ENCODE measurements around the gene SMAD2. TPM values are rescaled to one million over a fixed set of nuclear protein-coding genes. Genes with fewer than 3 reads are reported as not detected.

Gene SMAD2
- total RNA-seq, 2 experiments from 2014 or later: 80.4 to 83.0 TPM

DNA sequence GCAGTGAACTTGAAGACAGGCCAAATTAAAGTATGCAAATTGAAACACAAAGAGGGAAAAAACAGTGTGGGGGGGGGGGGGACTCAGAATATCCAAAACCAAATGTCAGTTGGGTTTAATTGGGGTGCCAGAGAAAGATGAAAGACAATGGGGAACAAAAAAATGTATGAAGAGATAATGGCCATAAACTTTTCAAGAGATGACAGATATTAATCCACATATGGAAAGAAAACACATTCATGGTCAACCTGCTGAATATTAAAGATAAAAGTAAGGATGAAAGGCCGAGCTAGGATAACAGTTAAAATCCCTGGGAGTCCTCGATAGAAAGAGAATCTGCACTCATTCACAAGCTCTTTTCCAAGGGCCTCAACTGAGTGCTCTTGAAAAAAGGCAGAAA, 26.6 kb downstream of the SMAD2 start:
- Mint-ChIP-seq H3K4me1 (ENCODE audit: low read depth) (peaks cover 94% of the 10 kb centered on the region), H3K4me3 (no peak overlapping the region), H3K27ac (peak overlapping the region; percentile 87), H3K9me3 (peaks cover 13% of the 10 kb centered on the region), H3K36me3 (ENCODE audit: low read depth) (peaks cover 70% of the 10 kb centered on the region), H3K27me3 (no peaks in the 10 kb centered on the region)
- no peak overlapping the region for H3K4me3 ChIP-seq (ENCODE audit: low read length)
- TF ChIP-seq, protein P1, sequence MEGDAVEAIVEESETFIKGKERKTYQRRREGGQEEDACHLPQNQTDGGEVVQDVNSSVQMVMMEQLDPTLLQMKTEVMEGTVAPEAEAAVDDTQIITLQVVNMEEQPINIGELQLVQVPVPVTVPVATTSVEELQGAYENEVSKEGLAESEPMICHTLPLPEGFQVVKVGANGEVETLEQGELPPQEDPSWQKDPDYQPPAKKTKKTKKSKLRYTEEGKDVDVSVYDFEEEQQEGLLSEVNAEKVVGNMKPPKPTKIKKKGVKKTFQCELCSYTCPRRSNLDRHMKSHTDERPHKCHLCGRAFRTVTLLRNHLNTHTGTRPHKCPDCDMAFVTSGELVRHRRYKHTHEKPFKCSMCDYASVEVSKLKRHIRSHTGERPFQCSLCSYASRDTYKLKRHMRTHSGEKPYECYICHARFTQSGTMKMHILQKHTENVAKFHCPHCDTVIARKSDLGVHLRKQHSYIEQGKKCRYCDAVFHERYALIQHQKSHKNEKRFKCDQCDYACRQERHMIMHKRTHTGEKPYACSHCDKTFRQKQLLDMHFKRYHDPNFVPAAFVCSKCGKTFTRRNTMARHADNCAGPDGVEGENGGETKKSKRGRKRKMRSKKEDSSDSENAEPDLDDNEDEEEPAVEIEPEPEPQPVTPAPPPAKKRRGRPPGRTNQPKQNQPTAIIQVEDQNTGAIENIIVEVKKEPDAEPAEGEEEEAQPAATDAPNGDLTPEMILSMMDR (IDR thresholded peaks at IDR 0.05): no peak
- H3K36me3 ChIP-seq (ENCODE audit: insufficient read depth, low read length): no peaks in the 10 kb centered on the region
- no peaks in the 10 kb centered on the region for H3K27me3 ChIP-seq (ENCODE audit: control insufficient read depth in 1 of 2, insufficient read depth in 2 of 2, low read length in 2 of 2)
- peaks cover 4 to 13% of the 10 kb centered on the region in 2 experiments for H3K9me3 ChIP-seq (ENCODE audit: control insufficient read depth in 1 of 2, insufficient read depth in 1 of 2, low read length in 2 of 2)
- intact Hi-C loops (cut with DNase I, micrococcal nuclease): loop anchor here (2.0 to 5.0 kb wide), 2 partner anchors 27 to 37 kb away; partner anchors contain the start of gene SMAD2 (in 1 of the 2)
- POLR2A ChIA-PET: no interaction called here
- H3K27ac ChIP-seq (ENCODE audit: low read depth in 1 of 2, low read length in 2 of 2): no peak overlapping the region
- no peak for ATAC-seq (ENCODE audit: poor library complexity)
- CTCF ChIA-PET: no interaction called here
- H3K4me1 ChIP-seq (ENCODE audit: insufficient read depth, low read length): peaks cover 21% of the 10 kb centered on the region
- no peak for DNase-seq

DNA sequence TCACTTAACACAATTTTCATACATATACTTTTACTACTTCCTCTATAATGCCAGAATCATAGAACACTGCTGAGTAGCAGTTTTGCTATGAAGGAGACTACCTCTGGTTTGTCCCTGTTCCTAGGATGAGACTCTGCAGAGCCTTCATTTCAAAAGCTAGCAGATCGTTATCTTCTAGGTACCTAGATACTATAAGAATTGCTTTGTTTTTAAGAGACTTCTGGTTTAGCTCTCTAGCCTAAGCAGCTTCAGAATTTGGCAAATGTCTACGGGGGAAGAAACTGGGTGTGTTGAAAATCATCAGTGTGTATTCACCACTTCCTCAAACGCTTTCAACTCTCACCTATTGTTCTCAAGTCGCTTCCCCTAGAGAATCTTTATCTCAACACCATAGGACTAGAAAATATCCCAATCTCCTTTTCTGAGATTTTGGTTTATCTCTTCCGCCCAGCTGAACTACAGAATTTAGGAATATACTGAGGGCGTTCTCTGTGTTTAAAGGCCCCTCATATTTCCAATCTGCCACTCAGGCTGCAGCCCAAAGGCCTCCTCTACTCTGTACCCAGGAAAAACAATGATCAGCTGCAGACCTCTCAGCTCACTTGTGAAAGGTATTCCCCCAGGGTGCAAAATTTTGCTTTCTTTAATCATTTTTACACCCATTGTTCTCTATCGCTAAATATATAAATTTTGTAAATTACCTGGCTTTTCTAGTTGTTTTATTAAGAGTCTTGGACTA, 28.7 kb downstream of the SMAD2 start:
- H3K4me1 Mint-ChIP-seq (ENCODE audit: low read depth): peaks cover 92% of the 10 kb centered on the region
- H3K4me3 Mint-ChIP-seq: peak overlapping the region; percentile 76
- TF ChIP-seq, protein P1 (IDR thresholded peaks at IDR 0.05): no peak
- Histone ChIP-seq H3K36me3 (ENCODE audit: insufficient read depth, low read length) (no peaks in the 10 kb centered on the region), H3K9me3 (ENCODE audit: control insufficient read depth in 1 of 2, insufficient read depth in 1 of 2, low read length in 2 of 2) (peaks cover 4 to 13% of the 10 kb centered on the region in 2 experiments), H3K27ac (ENCODE audit: low read depth in 1 of 2, low read length in 2 of 2) (peak overlapping the region in 1 of 2 donors; percentile 62), H3K4me3 (ENCODE audit: low read length) (peak overlapping the region; percentile 10), H3K27me3 (ENCODE audit: control insufficient read depth in 1 of 2, insufficient read depth in 2 of 2, low read length in 2 of 2) (no peaks in the 10 kb centered on the region), H3K4me1 (ENCODE audit: insufficient read depth, low read length) (peaks cover 17% of the 10 kb centered on the region)
- POLR2A ChIA-PET: interaction anchor here (0.6 to 4.6 kb wide), 12 partner anchors 8 to 52 kb away, joined by 3 to 63 read pairs (median 4); partner anchors contain the start of gene SMAD2
- DNase-seq (peak in 4 of 14 experiments; percentile 25 to 68 (median 64)), ATAC-seq (ENCODE audit: poor library complexity) (peak; percentile 95)
- intact Hi-C loops (cut with DNase I, micrococcal nuclease): loop anchor here (2.0 to 5.0 kb wide), 3 partner anchors 27 to 34 kb away; partner anchors contain the start of gene SMAD2 (in 1 of the 2)
- no peaks in the 10 kb centered on the region for H3K27me3 Mint-ChIP-seq
- CTCF ChIA-PET: interaction anchor here (1.2 kb wide), 1 partner anchor 11 kb away, joined by 3 read pairs; no protein-coding TSS in a partner anchor
- peak overlapping the region; percentile 87 for H3K27ac Mint-ChIP-seq
- H3K36me3 Mint-ChIP-seq (ENCODE audit: low read depth): peaks cover 58% of the 10 kb centered on the region
- peaks cover 10% of the 10 kb centered on the region for H3K9me3 Mint-ChIP-seq

DNA sequence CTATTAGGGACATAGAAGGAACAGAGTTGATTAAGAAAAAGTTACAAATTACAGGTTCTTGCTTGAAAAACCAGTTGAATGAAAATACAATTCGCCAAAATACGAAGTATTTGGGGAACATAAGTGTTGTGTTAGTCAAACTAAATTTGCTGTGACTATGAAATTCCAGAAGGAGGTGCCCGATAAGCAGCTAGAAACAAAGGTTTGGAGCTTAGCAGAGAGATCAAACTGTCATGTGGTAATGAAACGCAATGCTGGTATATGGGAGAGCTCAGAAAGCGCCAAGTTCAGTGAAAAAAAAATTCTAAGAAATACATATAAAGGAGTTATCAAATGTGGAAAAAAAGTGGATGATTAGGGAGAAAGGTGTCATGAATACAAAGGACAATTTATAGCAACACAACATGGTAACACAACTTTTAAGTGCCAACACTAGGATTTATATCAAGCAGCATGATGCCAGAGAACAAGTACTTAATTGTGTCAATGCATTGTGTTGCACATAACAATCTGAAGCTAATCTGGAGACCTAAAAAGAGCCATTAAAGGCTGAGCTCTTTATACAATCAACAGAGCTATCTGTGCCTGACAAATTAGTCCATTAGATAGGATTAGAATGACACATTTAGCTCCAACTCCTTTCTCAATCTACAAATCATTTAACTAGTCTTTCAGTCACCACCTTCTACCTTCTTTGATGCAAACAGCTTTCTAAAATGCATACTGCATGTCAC, 31.2 kb downstream of the SMAD2 start:
- Mint-ChIP-seq H3K27me3 (no peaks in the 10 kb centered on the region), H3K36me3 (ENCODE audit: low read depth) (peaks cover 55% of the 10 kb centered on the region), H3K4me3 (no peak overlapping the region), H3K27ac (peak overlapping the region; percentile 69), H3K9me3 (peaks cover 5% of the 10 kb centered on the region), H3K4me1 (ENCODE audit: low read depth) (peaks cover 95% of the 10 kb centered on the region)
- H3K9me3 ChIP-seq (ENCODE audit: control insufficient read depth in 1 of 2, insufficient read depth in 1 of 2, low read length in 2 of 2): peaks cover 0 to 12% of the 10 kb centered on the region in 2 experiments
- TF ChIP-seq, protein P1 (IDR thresholded peaks at IDR 0.05): no peak
- CTCF ChIA-PET: no interaction called here
- ATAC-seq (ENCODE audit: poor library complexity) (no peak), DNase-seq (no peak)
- H3K4me1 ChIP-seq (ENCODE audit: insufficient read depth, low read length): peaks cover 18% of the 10 kb centered on the region
- POLR2A ChIA-PET: interaction anchor here (0.6 to 4.6 kb wide), 6 partner anchors 14 to 42 kb away, joined by 3 to 63 read pairs (median 3); partner anchors contain the start of gene SMAD2
- intact Hi-C loops (cut with DNase I, micrococcal nuclease): no loop called here
- H3K4me3 ChIP-seq (ENCODE audit: low read length): no peak overlapping the region
- peaks cover 21% of the 10 kb centered on the region for H3K36me3 ChIP-seq (ENCODE audit: insufficient read depth, low read length)
- no peaks in the 10 kb centered on the region for H3K27me3 ChIP-seq (ENCODE audit: control insufficient read depth in 1 of 2, insufficient read depth in 2 of 2, low read length in 2 of 2)
- no peak overlapping the region for H3K27ac ChIP-seq (ENCODE audit: low read depth in 1 of 2, low read length in 2 of 2)
